ENCODE measurements around the gene PGLYRP1.

Gene PGLYRP1

DNA sequence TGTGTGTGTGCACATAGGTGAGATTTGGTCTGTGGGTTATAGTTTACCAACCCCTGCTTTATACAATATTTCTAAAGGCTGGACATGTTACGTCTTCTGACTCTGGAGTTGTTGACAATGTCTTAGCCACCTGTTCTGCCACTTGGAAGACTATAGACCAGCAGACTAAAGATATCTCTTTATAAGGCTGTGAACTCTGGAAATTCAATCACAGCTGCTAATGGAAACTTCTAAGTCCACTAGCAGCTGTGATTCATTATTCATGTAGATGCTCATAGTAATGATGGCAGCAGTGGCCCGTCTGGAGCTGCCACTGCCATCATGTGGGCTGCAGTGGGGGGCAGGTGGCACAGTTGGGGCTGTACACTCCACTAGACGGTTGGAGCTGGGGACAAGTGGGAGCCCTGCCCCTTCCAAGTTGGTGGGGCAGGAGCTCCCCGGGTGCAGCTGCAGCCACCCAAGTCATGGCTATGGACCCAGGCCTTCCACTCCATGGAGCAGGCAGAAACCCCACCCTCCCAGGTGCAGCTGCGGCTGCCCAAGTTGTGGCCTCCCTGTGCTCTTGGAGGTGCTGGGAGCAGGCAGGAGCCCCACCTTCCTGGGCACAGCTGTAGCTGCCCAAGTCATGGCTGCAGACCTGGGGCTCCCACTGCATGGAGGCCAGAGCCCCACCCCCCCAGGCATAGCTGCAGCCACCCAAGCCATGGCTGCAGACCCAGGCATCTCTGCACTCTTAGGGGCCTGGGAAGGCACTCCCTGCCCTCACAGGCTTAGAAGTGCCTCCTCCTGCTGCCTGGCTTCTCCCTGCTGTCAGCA is 9.1 kb upstream of the PGLYRP1 start:
- no peak for ATAC-seq

DNA sequence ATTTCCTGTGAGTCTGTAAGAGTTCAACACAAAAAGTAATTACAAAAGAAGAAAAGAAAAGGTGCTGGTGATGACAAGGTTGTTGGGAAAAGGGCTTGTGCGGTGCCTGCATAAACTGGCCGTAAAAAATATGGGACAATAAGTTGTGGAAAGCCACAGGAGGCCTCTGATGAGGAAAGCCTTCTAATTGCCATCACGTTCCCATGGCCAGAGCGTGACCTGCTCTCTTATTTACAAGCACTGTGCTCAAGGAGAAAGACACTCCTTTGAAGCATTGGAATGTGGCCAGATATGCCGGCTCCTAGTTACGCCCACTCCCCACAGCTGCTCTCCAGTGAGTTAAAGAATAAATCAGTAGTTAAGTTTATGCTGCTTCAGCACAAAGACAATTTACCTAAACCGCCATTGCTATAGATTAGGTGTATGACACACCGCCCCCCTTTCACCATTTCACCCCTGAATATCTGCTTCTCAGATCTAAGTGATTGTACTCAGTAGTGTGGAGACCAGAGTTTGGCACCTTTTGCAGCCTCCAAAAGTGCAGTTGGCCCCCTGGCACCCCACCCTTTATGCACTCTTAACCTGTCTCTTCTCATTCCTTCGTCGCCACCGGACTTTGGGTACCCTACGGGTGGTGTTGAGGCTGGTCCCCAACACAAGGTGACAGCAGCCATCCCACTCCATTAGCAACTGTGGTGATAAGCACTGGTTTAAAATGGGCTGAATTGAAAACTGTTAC is 8.1 kb upstream of the PGLYRP1 start:
- no peak for ATAC-seq

DNA sequence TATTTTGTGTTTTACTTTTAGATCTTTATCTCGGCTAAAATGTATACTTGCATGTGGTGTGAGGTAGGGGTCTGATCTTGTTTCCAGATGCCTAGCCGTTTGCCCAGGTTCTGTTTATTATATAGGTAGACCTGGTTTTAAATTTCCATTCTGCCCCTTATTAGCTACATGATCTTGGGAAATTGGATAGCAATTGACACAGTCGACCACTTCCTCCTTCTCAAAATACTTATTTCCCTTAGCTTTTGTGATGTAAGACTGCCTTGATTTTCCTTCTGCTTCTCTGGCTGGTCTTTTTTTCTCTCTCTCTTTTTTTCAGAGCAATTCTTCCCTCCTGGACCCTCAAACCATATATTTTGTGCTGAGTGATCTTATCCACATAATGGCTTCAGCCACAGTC is 3.0 kb upstream of the PGLYRP1 start:
- no peak for ATAC-seq

DNA sequence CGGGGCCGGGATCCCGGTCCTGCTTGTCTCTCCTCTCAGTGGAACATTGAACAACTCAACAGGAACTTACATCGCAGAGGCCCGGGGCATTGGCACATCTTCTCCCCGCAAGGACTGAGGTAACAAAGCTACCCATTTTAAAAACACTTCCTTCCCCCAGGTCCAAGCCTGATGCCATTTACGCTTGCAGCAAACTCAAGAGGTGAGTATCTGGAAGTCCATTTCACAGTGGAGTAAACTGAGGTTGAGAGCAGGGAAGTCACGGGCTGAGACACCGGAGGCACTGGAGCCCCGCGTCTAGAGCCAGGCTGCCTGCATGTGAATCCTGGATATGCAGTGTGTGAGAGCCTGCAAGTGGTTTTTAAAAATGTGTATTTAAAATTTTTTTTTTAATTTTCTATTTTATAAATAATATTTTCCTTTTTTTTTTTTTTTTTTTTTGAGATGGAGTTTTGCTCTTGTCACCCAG is 492 bp upstream of the PGLYRP1 start:
- no peak for ATAC-seq

DNA sequence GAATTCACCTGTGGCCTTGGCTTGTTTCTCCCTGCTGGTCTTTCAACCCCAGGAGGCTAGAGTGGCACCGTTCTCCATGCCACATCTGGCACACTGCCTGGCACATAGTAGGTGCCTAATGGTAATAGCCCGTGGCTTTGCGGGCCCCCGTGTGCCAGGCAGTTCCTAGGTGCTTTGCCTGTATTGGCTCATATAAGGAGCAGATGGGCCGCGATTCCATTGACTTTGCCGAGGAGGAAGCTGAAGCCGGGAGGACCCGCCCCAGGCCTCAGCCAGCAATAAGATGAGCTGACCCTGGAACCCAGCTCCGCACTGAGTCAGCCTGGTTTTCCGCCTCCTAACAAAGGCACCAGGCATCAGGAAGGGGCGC is 807 bp downstream of the PGLYRP1 start:
- no peak for ATAC-seq

DNA sequence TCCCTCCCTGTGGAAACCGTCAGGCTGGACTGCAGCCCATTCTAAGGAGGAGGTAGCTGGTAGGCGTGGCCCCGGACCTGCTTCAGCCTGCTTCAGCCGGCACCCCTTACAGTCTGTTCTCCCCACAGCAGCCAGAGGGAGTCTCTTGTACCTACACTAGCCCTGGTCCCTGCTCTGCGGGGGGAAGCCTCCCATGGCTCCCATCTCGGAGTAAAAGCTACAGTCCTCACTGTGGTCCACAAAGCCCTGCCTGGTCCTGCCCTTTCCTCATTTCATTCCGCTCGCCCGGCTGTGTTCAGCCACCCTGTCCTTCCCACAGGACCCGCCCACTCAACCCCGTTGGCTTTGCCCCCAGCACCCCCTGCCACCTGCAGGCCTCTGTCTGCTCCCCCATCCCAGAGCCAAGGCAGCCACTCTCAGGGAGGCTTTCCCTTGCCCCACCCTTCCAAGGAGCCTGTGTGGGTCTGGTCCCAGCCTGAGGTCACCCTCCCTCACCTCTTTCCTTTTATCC is 1.3 kb downstream of the PGLYRP1 start:
- no peak for ATAC-seq

DNA sequence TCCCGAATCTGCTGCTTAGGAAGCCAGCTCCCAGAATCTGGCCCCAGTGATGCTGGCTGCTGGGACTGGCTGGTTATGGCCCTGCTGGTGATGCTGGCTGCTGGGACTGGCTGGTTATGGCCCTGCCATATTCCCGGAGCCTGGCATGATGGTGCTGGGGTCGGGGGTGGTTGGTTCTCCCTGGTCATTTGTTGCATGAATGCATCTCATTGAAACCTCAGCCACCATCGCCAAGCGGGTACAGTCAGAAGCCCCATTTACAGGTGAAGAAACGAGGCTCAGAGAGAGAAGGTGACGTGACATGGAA is 2.1 kb downstream of the PGLYRP1 start:
- no peak for ATAC-seq

DNA sequence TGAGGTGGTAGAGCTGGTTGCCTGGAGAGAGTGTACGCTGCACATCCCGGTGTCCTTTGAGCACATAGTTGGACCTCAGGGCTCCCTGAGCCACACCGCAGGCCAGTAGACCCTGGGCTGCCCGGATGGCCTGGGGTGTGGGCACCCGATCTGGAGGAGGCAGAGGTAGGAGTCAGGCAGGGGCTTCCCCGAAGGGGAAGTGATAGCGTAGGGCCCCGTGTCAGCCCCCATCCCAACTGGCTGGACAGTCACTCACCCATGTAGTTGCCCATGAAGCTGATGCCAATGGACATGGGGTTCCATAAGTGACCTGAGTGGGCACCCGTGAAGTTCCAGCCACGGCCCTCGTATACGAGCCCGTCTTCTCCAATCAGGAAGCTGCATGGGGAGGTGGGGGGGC is 3.6 kb downstream of the PGLYRP1 start:
- no peak for ATAC-seq

DNA sequence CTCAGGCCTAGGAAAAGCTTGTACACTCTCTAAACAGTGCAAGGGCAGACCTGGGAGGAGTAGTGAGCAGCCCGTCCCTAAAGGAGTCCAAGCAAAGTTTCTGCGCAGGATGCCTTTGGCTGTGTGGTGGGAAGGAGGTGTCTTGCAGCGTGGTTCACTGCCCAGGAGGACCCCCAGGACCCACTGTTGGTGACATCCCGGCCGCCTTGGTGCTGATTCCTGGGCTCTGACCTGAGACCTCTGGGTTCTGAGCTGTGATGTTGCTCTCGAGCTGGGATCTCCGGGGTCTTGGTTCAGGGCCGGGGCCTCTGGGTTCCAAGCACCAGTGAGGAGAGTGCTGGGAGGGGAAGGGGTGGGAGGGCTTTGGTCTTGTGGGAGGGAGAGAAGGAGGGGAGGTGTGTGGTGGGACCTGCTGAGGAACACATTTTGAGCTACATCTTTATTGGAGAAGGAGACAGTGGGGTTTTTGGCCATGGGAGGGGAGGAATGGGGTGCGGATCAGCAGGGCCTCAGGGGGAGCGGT is 4.1 kb downstream of the PGLYRP1 start:
- no peak for ATAC-seq

DNA sequence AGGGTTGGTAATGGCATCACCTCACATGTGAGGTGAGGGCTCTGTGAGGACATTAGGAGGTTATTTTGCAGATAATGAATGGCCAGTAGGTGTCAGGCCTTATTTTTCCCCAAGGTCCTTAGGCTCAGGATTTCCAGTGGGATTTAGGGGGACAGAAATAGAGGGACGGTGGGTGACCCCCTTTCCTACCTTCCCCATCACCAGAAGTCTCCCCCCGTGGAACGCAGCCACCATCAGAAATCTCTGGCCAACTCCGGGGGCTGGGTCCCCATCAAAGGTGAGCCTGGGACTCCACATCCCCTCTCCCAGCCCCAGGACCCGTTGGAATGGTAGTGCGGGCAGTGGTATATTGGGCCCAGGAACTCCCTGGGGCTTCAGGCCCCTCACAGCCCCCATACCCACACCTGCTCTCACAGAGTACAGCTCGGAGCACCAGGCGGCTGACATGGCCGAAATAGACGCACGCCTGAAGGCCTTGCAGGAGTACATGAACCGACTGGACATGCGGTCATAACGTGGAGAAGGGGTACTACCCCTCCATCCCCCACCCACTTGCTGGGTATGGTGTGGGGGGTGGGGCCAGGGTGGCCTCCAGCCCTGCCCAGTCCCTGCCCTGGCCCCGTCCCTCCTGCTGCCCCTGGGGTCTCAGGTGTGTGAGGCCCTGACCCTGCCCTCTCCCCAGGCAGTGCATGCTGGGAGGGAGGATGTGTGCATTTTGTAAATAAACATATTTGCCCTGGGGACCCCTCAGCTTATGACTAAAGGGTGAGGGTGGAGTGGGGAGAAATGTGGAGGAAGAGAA is 4.8 kb downstream of the PGLYRP1 start:
- no peak for ATAC-seq

DNA sequence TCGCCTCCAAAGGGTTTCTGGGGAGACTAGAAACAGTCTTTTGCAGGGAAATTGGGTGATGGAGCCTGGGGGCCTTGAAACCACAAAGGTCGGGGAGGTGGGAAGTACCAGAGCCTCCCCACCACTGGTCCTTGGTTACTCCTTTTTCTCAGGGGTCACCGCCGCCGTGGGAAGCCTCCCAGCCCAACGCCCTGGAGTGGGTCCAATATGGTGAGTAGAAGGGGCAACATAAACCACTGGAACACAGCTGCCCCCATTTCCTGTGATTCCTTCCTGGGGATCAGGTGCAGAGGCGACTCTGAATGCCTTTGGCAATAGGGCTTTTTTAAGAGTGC is 5.8 kb downstream of the PGLYRP1 start:
- ATAC-seq = no peak

DNA sequence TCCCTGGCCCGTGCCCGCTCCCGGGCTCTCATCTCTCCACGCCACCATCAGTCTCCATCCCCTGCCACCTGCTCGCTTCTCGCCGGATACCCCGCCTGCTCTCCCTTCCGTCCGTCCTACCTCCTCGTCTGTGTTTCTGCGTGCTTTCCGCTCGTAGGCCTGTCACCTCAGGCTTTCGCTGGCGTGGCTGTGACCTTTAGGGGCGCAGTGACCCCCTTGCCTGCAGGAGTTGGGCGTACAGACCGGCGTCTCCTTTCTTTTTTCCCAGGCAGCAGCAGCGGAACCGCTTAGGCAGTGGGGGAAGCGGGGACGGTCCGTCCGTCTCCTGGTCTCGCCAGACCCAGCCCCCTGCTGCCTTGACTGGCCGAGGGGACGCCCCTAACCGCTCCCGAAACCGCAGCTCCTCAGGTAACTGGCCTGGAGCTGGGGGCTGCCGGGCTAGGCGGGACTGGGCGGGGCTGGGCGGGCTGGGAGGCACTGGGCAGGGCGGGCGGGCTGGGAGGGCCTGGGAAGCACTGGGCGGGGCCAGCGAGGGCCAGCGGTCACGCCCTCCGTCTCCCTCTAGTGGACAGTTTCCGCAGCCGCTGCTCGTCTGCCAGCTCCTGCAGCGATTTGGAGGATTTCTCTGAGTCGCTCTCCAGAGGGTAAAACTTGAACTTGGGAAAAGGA is 6.3 kb downstream of the PGLYRP1 start:
- peak; percentile 73 to 80 for ATAC-seq

DNA sequence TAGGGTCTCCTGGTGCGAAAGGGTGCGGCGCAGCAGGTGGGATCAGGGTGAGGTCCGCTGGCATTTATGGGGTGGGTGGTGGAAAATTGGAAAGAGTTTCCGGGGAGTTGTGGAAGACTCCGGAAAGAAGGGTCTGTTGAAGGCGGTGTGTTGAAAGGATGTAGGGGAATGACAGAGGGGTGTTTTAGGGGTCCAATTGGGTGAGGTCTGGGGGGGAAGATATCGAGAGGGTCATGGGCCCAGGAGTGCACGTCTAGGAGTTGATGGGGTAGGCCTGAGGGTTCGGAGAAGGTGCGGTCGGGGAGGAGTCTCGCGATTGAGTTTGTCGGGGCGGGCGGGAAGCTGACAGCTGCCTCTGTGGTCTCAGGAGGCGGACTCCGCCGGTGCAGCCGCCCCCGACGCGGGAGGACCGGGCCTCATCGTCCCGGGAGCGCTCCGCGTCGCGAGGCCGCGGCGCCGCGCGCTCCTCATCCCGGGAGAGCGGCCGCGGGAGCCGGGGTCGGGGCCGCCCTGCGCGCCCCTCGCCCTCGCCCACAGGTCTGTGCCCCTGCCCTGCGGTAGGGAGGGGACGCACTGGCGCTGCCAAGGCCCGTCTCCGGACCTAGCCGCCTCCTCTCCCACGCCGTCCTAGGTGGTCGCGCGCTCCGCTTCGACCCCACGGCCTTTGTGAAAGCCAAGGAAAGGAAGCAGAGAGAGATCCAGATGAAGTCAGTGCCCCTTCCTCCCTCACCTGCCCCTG is 7.0 kb downstream of the PGLYRP1 start:
- ATAC-seq = peak; percentile 26 to 41

DNA sequence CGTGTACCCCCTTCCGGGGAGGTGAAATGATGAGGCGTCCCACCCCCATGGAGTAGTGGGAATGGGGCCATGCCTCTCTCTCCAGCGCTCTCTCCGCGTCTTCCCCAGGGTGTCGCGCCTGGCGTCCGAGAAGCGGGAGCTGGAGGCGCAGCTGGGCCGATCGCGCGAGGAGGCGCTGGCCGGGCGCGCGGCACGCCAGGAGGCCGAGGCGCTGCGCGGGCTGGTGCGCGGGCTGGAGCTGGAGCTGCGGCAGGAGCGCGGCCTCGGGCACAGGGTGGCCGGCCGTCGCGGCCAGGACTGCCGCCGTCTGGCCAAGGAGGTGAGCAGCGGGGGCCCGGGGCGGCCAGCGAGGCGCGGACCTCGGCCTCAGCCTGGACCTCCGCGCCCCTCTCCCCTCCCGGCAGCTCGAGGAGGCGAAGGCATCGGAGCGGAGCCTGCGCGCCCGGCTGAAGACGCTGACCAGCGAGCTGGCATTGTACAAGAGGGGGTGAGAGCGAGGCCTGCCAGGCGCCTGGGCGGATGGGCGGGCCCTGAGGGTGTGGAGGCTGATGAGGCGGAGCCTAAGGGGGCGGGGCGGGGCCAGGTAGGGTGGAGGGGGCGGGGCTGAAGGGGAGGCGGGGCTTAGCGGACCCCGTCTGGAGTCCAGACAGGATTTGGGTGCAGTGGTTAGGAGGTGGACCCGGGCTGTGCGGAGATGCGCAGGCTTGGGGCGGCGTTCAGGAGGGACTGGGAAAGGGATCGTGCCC is 7.7 kb downstream of the PGLYRP1 start:
- peak; percentile 54 to 58 for ATAC-seq

DNA sequence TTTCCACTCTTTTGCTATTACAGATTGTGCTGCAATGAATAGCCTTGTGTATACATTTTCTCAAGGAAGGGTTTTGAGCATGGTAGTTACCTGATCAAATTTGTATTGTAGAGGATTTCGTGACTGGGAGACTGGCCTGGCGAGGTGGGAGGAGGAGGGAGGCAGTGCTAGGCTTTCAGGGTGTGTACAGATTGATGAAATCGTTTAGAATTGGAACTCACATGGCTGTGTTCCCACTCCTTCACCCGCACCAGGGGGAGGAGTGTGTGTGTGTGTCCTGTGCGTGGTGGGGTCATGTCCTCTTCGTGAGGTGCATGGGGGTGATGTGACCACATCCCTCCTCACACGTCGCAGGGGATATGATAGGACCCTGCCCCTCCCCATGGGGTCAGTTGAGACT is 8.3 kb downstream of the PGLYRP1 start:
- no peak for ATAC-seq

DNA sequence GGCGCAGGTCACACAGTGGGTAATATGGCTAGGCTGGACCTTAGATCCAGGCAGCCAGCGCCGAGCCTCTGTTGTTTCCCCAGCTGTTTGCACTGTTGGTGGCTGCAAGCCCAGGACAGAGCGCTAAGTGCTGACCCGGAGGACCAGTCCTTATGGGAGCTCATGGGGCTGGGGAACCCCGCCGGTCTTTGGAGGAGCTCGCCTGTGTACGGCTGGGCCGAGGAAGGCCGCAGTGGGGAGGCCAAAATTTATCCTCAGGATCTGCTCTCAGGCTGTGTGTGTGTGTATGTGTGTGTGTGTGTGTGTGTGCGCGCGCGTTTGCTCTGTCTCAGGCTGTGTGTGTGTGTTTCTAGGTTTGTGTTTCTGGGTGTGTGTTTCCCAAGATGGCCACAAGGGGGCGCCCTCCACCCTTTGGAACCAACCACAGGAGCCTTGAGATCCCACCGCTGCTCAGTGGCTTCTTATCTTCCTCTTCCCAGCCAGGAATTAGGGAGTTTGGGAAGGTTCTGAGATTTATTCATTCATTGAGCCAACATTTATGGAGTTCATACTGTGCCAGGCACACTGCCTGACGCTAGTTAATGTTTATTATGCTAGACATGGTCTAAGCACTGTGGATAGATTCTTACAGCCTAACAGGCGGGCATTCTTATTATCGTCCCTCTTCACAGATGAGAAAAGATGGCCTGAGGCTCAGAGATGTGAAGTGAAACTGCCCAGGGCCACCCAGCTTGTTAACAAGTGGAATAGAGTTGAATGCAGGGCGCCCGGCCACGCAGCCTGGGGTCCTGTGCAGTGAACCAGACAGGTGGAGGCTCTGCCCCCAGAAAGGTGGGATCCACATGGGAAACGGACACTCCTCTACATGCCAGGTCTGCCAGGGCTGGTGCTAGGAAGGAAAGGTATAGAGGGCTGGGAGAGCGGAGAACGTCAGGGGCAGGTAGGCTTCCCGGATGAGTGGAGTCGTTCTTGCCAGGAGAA is 13.0 kb downstream of the PGLYRP1 start:
- peak; percentile 41 to 71 for ATAC-seq

DNA sequence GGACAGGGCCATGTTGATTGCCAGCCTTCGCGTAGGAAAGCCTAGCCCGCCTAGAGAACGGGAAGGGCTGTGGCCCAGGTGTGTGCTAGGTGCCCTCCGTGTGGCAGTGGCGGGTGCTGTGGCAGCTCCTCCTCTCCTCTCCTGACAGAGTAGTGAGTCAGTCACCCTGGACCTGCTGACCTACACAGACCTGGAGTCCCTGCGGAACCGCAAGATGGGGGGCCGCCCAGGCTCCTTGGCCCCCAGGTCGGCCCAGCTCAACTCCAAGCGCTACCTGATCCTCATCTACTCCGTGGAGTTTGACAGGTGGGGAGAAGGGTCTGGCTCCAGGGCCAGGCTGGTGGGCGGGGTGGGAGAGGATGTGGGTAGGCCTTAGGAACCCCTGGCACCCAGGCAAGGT is 16.4 kb downstream of the PGLYRP1 start:
- ATAC-seq = no peak

DNA sequence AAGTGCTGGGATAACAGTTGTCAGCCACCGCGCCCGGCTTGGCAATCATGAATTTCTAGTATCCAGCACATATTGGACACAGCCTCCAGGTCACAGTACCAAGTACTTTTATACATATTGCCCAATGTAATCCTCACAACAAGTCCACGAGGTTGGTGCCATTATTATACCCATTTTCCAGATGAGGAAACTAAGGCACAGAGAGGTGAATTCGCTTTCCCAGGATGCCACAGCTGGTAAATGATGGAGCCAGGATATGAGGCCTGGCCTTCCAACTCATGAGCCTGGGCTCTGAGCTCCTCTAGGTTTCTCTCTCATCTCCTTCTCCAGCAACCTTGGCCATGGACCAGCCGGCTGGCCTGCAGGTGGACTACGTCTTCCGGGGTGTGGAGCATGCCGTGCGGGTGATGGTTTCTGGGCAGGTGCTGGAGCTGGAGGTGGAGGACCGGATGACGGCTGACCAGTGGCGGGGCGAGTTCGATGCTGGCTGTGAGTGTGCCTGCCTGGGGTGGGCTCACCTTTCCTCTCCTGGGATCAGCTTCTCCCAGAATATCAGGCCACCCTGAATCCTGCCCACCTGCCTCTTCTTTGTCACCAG is 20.1 kb downstream of the PGLYRP1 start:
- ATAC-seq = no peak

DNA sequence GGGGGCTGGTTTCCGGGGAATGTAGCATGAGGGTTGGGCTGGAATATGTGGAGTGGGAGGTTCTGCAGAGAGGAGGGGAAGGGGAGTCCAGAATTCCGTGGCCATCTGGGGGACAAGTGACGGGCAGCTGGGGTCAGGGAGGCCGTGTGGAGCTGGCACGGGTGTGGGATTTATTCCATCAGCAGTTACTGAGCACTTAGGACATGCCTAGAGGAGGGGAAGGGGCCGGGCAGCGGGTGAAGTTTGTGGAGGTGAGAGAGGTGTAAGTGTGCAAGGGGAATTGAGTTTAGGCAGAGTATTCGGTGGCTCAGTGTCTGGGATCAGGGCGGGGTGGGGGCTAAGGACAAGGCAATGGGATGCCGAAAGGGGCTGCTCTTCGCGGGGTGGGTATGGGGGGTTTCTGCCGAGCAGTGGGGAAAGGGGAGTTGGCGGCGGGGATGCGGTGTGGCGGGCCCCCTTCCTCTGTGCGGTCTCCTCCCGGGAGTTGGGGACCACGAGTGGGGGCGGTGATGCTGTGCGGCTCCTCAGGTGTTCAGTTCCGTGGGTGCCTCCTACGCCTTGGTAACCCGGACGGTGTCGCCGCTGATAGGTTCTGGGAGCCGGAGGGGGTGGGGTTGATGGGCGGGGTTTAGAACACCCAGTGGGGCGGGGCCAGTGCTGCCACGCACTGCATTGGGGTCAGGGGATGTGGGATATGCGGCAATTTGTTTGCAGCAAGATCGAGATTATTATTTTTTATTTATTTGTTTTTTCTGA is 22.2 kb downstream of the PGLYRP1 start:
- ATAC-seq = peak; percentile 90 to 94

Measured in activated CD4-positive, CD25-positive, alpha-beta regulatory T cell treated with anti-CD3 and anti-CD28 coated beads, Interleukin-2, amount 50 U/mL, for 24 hours (primary cell).